HG03280 (cell line): ENCODE measurements around the gene TEX22.
A peak's percentile ranks its signal among the peaks of the same experiment; 100 is the strongest.

ENCODE experiments used
- ATAC-seq: cut with Tn5 transposase; IDR thresholded peaks from one replicate; pipeline ENCODE4 v1.9.1; 2021; ENCODE audit warnings: mild to moderate bottlenecking, moderate library complexity; ENCODE audit not compliant: unreplicated experiment

The TEX22 gene

DNA sequence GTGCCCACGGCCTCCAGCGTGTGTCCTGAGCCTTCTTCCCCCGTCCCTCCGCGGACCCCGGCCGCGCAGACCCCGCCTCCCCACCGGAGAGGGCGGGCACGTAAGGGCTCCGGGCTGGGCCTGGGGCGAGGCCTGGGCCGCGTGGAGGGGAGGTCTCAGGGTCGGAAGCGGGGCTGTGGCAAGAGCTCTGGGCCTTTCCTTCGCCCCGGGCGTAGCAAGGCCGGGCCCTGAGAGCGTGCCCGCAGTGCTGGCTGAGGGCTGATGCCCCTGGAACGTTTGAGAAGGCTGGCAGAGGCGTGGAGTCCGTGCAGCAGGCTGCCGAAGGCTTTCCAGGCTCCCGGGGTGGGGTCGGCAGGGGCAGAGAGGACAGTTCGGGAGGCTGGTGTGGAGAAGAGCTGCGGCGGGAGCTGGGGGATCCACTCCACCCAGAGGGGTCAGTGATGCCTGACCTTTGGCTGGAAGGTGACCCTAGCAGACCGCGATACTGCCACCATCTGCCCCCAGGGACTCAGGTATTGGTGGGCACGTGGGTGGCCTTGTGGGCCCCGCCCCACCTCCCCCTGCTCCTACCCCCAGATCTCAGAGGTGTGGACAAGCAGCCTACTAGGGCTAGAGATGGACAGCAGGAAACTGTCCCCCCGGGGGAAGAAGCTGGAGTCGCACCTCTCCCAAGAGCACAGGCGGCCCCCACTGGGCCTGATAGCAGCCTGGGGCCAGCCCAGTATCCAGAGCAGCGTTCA is 558 bp downstream of the TEX22 start:
- ATAC-seq: peak; percentile 35

DNA sequence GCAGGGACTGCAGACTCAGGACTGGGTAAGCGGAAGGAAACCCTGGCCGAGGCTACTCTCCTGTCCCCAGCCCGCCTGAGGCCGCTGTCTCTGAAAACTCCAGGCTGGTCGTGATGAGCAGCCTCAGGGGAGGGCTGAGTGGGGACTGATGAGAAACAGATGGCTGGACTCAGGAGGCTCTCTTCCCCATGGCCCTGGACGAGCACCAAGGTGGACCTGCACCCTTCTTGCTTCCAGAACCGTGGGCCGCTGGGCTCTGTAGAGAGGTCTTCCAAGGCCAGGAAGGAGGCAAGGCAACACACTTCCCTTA is 1.1 kb downstream of the TEX22 start:
- ATAC-seq: no peak

DNA sequence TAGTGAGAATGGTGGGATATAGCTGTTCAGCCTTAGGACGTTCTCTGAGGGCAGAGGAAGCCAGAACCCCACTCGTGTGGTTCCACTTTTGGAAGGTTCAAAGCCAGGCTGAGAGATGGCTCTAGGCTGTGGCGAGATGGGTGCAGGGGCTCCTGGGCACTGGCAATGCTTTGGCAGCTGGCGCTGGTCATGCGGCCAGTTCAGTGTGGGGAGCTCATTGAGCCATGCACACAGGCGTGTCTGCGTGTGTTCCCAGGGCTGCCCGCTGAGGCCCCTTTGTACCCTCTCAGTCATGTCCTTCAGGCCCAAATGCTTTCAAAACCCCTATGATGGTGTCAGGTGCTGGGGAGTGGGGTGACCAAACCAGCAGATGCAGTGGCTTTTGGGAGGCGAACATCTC is 1.7 kb downstream of the TEX22 start:
- ATAC-seq: no peak

DNA sequence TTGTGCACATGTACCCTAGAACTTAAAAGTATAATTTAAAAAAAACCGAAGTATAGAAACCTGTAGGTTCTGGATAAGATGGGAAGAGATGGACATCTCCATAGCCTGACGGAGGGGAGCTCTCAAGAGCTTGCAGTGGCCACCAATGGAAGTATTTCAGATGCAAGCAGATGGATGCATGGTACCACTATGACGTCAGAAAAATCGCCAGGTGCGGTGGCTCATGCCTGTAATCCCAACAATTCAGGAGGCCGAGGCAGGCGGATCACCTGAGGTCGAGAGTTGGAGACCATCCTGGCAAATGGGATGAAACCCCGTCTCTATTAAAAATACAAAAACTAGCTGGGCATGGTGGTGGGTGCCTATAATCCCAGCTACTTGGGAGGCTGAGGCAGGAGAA is 3.4 kb downstream of the TEX22 start:
- ATAC-seq: no peak

DNA sequence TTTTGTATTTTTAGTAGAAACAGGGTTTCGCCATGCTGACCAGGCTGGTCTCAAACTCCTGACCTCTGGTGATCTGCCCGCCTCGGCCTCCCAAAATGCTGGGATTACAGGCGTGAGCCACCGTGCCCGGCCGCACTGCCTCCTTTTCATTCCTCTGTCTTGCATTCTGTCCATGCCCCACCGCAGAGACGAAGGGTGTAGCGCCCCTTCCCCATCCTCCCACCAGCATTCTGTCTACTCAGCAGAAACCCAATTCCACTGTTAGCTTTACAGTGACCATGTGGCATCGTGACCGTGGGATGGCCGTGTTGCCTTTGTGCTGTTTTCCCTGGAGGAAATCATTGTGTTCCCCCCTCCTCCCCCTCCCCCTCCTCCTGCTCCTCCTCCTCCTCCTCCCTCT is 10.3 kb downstream of the TEX22 start:
- no peak for ATAC-seq

DNA sequence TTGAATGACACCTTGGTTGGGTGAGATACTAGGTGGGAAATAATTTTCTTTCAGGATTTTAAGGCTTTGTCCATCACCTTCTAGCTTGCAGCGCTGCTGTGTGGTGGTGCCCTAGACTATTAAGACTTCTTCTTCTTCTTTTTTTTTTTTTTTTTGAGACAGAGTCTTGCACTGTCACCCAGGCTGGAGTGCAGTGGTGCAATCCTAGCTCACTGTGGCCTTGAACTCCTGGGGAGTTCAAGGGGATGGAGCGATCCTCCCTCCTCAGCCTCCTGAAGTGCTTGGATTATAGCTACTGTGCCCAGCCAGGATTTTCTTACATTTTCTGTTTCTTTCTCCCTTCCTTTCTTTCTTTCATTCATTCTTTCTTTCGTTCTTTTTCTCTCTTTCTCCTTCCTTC is 11.0 kb downstream of the TEX22 start:
- no peak for ATAC-seq

DNA sequence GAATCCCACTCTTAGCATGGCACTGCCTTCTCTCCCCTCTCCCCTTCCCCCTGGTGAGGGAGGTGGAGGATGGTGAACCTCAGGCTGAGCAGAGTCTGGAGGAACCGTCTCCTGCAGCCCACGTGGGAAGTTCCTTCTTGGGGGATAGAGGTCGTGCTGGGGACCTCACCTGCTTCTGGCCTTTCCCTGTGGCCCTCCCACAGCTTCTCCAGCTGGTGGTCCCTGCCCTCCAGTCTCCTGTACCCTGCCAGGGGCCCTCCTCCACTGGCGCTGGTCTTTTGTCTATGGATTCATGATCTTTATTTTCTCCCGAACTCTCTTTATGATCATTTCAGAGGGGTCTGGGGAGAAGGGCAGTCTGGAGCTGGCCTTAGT is 12.3 kb downstream of the TEX22 start:
- ATAC-seq: no peak

DNA sequence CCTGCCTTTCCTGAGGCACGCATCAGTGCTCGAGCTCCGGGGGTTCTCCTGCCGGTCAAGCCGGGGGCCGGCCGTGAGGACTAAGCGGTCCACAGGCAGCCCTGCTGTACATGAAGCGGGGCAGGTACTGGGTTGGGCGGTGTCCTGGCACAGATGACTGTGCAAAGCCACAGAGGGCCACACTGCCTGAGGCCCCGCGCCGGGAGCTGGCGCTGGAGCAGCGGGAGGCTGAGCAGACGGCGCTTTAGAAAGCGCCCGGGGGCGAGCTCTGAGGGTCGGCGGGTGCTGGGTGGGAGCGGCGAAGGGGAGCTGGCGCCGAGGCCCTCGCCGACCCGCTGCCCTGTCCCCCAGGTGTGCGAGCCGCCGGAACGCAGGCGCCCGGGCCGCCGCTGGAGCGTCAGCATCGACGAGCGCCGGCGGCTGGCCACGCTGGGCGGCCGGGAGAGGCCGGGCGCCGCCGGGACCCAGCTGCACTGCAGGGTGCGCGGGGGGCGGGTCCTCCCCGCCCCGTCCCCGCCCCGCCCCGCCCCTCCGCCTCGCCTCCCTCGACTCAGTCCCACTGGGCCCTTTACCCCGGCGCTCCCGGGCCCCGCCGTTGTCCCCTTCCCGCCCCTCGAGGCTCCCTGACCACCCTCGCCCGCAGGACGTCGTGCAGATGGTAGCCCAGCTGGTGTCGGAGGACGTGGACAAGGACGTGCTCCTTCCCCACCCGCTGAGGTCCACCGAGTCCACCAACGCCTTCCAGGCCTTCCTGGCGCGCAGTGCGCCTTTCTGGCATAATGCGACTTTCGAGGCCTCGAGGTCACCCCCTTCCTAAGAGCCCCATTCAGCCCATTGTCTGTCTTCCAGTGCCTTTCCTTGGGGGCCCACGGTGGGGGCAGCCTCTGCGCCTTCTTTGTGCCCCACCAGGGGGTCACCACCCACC is 12.9 kb downstream of the TEX22 start:
- ATAC-seq: no peak

DNA sequence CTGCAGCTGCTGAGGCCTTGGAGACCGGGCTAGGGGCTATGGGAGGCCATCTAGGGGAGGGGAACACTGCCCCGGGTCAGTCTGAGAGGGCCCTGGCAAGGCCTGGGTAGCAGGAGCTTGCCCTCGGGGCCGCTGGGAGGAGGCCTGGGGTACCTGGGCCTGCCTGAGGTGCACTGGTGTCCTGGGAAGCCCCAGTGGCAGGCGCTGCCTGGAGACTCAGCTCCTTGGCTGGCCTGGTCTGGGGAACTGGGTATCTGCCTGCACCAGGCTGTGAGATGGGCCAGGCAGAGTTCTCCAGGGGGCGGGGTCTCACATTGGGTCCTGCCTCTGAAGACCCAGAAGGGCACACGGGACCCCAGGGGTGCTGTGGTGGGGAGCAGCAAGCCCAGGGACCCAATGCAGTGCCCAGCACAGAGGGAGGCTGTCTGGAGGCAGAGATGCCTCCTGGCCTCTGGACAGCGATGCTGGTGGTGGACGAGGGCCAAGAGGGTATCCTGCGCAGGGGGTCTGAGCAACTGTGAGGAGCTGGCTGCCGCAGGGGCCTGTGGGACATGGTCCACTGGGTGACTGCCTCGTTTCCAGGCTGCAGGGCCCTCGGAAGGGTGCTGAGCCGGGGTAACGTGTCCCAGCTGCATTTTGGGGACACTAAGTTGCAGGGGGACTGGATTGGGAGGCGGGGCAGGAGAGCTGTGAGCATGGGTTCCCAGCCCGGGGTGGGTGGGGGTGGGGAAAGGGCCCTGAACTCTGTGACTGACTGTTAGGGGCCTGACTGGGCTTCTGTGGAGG is 13.8 kb downstream of the TEX22 start:
- no peak for ATAC-seq

DNA sequence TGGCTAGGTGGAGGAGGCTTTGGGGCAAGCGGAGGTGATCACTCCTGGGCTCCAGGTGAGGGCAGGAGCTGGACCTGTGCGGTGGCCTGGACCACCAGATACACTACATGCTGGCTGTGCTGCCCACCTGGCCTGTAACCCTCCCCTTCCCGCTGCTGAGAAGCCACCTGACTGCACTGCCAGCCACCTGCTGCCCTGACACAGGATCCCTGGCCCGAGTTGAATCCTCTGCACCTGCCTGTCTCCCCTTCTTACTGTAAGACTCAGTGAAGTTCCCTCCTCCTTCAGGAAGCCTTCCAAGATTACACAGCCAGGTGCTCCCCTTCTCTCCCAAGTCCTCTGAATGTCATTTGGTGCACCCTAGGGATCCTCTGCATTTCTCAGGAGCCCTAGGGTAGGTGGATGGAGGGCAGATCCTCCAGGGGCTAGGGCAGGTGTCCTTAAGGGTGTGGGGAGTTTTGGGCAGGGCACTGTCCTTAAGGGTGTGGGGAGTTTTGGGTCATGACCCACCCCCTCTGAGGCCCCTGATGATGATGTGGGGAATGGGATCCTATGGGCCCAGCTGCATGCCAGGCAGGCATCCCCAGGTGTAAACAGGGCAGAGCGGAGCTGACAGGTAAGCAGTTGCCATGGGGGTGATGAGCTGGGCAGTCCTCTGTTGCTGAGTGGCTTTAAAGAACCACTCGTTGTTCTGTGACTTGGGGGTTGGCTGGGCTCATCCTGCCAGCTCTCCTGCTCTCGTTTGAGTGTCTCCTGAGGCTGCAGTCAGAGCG is 14.6 kb downstream of the TEX22 start:
- no peak for ATAC-seq

DNA sequence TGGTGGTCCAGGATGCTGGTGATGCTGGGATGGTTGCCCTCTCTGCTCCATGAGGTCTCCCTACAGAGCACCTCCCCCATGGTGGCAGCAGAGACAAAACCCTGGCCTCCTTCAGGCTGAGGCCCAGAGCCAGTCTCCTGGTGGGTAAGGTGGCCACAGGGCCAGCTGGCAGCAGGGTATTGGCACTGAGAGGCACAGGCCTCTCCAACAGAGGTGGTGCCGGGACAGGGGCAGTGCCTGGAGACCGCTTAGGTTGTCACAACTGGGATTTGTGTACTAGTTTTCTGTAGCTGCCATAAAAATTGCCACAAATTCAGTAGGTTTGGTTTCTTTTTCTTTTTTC is 15.2 kb downstream of the TEX22 start:
- no peak for ATAC-seq

DNA sequence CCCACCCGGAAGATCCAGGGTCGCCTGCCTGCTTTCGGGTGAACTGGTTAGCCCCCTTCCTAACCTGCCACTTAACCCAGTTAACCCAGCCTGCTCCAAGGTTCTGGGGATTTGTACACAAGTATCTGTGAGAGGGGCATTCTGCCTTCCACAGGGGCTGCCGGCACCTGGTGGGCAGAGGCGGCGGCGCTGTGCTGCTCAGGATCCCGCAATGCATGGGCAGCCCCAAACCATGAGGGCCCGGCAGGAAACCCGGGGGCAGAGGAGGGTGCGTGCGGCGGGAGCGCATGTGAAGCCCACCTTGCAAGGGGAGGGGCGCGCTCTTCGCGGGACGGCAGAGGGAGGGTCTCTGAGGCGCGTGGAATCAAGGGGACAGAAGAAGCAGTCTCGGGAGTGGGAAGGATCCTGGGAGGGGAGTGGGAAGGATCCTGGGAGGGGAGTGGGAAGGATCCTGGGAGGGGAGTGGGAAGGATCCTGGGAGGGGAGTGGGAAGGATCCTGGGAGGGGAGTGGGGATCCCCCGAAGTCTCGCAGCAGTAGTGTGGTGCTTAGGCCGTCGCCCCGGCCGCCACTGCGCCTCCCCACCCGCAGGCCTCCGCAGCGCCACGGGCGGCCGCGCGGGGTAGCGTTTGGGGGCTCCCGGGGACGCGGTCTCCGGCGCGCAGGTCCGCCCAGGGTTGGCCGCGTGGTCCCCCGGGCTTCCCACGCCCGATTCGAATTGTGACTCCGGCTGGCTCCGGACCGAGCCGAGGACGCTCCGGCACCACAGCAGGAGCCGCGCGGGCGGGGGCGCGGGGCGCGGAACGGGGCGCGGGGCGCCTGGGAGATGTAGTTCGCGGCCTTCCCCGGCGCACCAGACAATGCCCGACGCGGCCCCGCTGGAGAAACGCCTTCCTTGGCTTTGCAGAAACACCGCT is 16.4 kb downstream of the TEX22 start:
- ATAC-seq: peak; percentile 55

DNA sequence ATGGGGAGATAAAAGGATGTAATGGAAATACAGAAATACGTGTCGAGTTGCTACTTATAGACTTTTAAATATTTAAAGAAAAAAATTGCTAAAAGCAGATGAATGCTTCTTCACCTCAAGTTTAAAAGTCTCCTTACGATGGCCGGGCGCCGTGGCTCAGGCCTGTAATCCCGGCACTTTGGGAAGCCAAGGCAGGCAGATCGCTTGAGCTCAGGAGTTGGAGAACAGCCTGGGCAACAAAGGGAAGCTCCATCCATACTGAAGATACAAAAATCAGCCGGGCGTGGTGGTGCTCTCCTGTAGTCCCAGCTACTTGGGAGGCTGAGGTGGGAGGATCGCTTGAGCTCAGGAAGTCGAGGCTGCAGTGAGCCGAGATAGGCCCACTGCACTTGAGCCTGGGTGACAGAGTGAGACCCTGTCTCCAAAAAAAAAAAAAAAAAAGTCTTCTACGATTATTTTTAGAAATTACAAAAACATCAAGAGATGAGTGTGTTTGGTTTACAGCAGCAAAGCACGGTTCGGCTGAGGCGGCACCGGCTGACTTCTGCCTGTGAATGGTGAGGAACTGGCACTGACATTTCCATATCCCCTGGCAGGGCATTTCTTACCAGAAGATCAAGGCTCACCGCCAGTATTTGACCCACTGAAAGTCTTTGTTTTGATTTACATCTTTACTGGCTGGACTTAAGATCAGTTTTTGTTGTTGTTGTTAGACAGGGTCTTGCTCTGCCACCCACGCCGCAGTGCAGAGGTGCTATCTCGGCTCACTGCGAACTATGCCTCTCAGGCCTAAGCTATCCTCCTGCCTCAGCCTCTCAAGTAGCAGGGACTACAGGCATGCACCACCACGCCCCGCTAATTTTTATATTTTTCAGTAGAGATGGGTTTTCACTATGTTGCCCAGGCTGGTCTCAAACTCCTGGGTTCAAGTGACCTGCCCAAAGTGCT is 17.4 kb downstream of the TEX22 start:
- ATAC-seq: no peak

DNA sequence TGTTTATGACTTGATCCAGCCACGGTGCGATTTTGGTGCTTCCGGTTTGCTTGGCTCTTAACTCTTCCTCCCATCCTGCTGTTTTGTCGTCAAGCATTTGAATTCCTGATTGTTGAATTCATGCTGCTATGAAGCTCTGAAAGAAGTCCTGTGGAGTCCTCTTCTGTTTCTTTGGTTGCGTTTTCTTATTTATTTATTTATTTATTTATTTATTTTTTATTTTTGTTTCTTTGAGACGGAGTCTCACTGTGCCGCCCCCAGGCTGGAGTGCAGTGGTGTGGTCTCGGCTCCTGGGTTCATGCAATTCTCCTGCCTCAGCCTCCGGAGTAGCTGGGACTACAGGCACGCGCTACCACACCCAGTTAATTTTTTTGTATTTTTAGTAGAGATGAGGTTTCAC is 18.3 kb downstream of the TEX22 start:
- no peak for ATAC-seq

DNA sequence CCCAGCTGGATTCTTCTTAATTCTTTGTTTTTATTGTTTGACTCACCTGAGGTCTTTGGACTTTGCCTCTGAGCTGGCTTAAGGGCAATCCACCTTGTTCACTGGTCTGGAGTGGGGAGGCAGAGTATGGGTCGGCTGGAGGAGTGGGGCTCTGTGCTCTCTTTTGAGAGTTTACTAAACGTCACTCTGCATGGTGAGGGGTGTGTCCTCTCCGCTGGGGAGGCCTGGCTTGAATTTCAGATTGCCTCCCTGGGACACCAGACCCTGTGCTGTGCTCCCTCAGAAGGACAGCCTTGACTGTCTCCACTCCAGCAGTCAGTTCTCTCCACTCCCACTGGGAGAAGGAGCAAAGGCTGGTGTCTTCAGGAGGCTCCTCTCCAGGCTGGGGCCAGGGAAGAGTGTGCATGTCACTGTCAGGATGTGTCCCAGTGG is 19.4 kb downstream of the TEX22 start:
- ATAC-seq: no peak

DNA sequence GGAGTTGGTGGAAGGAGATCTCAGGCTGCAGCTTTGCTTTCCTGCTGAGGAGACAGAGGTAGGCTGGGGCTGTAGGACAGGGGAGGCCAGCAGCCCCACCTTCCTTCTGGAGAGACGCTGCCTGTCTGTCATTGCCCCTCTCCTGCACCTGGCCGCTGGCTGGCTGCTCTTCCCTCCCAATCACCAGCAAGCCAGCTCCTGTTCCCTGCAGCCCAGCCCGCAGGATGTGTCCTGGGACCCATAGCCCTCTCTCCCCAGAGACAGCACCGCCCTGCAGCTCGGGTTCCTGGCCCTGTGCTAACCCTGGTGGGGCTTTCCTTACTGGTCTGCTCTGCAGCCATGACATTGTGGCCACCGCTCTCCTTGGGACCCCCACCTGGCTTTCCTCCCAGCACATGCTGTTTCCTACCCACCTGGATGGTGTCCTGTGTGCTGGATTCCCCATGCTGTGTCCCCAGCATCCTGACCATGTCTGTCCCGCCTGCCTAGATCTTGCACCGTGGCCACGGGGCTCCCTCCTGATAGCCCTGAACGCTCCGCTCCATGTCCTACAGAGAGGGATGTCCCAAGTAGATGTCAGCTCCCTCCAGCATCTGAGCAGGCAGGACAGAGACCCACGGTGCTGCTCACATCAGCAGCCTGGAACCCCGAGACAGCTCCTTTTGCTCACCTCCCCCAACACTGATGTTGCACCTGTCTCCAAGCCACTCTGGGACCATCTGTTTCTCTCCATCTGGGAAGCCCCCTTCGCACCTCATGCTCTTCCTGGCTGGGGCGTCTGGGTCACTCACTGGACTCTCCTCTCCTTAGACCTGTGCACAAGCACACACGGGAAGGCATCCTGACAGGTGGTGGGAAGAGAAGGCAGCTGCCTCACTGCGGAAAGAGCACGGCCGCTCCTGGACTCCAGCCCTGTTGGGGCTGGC is 20.2 kb downstream of the TEX22 start:
- no peak for ATAC-seq

DNA sequence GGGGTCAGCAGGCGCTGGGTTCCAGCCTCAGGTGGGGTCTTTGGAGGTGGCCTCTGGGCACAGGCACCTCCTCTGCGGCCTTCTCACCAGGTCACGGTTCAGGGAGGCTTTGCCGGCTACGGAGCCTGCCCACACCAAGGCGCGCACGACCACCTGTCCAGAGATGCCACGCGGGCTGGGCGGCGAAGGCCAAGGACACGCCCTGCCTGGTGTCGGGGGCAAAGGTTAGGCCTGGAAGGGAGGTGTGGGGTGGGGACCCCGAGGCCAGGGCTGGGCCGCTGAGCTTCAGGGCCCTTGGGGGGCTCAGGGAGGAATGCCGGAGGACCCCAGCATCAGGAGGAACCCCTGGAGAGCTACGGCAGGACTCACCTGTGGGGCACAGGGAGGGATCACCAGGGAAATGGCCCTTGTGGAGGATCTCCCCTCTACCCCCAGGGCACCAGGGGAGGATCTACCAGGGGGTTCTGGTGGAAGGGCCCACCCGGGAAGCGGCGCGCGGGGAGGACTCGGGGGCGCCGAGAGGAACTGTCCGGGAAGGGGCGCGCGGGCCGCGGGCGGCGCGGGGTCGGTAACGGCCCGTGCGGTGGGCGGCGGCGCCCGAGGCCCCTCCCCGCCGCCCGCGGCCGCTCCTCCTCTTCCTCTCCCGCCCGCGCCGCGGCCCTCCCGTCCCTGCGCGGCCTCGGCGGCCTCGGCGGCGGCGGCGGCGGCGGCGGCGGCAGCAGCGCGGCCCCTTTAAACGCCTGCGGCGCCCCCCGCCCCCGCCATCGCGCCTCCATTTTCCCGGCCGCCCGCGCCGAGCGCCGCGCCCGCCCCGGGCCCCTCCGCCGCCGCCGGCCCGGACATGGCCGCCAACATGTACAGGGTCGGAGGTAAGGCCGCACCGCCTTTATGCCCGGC is 21.1 kb downstream of the TEX22 start, which contains the start of gene MTA1:
Gene MTA1, plus strand, starts transcription at position 633 of the 897 bp plus-strand sequence. Its CDS starts 209 bp downstream, at position 842.
- ATAC-seq: no peak
